Osteoblast (primary cell): ENCODE results near the gene CBFA2T3. TPM values are rescaled to one million over a fixed set of nuclear protein-coding genes. Genes with fewer than 3 reads are reported as not detected.

Source experiments
- DNase-seq: peaks from one replicate; pipeline ENCODE4 v3.0.0; 2011; ENCODE audit warnings: low spot score, mixed read lengths; ENCODE audit not compliant: insufficient read length; ENCODE audit errors: missing footprints
- H2AFZ ChIP-seq: 2 replicates; pipeline ENCODE4 v1.6.0; 2011; ENCODE audit warnings: mild to moderate bottlenecking, low read length
- H3K27ac ChIP-seq: 2 replicates; pipeline ENCODE4 v1.5.1; 2011; ENCODE audit warnings: mild to moderate bottlenecking, low read depth, low read length, moderate library complexity
- H3K27me3 ChIP-seq: 2 replicates; pipeline ENCODE4 v1.6.0; 2012; ENCODE audit warnings: mild to moderate bottlenecking, control low read depth, inconsistent platforms, low read length, moderate library complexity; ENCODE audit not compliant: insufficient read depth
- H3K36me3 ChIP-seq: 2 replicates; pipeline ENCODE4 v1.5.1; 2011; ENCODE audit warnings: mild to moderate bottlenecking, low read length, control low read depth, moderate library complexity; ENCODE audit not compliant: insufficient read depth
- H3K4me1 ChIP-seq: 2 replicates; pipeline ENCODE4 v1.5.1; 2011; ENCODE audit warnings: mild to moderate bottlenecking, low read length, control low read depth, moderate library complexity; ENCODE audit not compliant: insufficient read depth
- H3K4me2 ChIP-seq: 2 replicates; pipeline ENCODE4 v1.6.0; 2011; ENCODE audit warnings: mild to moderate bottlenecking, low read length; ENCODE audit not compliant: insufficient read depth
- H3K4me3 ChIP-seq: fragments of 200-600 bp; sonication (generic); 3 replicates; pipeline ENCODE4 v1.5.1; 2012; ENCODE audit warnings: mild to moderate bottlenecking, low read length, inconsistent platforms; ENCODE audit not compliant: insufficient read depth
- H3K79me2 ChIP-seq: 2 replicates; pipeline ENCODE4 v1.6.0; 2012; ENCODE audit warnings: mild to moderate bottlenecking, low read length, control low read depth, inconsistent platforms; ENCODE audit not compliant: insufficient read depth
- H3K9me3 ChIP-seq: 2 replicates; pipeline ENCODE4 v1.5.1; 2011; ENCODE audit warnings: low read depth, low read length, control low read depth
- H4K20me1 ChIP-seq: 2 replicates; pipeline ENCODE4 v1.6.0; 2012; ENCODE audit warnings: mild to moderate bottlenecking, low read length, control low read depth; ENCODE audit not compliant: insufficient read depth
- CTCF ChIP-seq: IDR thresholded peaks from 2 replicates; pipeline ENCODE4 v1.5.1; 2011; ENCODE audit warnings: mild to moderate bottlenecking, low read depth, low read length, moderate library complexity; ENCODE audit errors: extremely low read depth
- total RNA-seq: library from RNA; depleted of rRNA; stranded (reverse); fragments of >200 nt; gene quantifications from 2 replicates; pipeline ENCODE4 v1.2.3, GENCODE V29; 2012

Gene CBFA2T3
- total RNA-seq, 1 donor = not detected

GRCh38 chr16:88842806-88843205 lies 134.2 kb downstream of the CBFA2T3 start:
- Histone ChIP-seq H3K4me2 (no peak overlapping the region), H3K9me3 (no peaks in the 10 kb centered on the region), H3K27ac (no peak overlapping the region), H3K27me3 (no peaks in the 10 kb centered on the region), H3K4me3 (no peak overlapping the region), H3K79me2 (no peaks in the 10 kb centered on the region), H3K4me1 (peaks cover 6% of the 10 kb centered on the region), H2AFZ (no peak overlapping the region), H4K20me1 (peaks cover 7% of the 10 kb centered on the region), H3K36me3 (peaks cover 13% of the 10 kb centered on the region)
- no peak for TF ChIP-seq CTCF
- no peak for DNase-seq

- H3K36me3 ChIP-seq = peaks cover 13% of the 10 kb centered on the region
- no peak overlapping the region for H3K4me3 ChIP-seq
- H3K9me3 ChIP-seq = no peaks in the 10 kb centered on the region
- no peak for TF ChIP-seq CTCF
- no peak for DNase-seq
- no peak overlapping the region for H3K27ac ChIP-seq
- H3K79me2 ChIP-seq = no peaks in the 10 kb centered on the region
- no peak overlapping the region for H2AFZ ChIP-seq
- peaks cover 3% of the 10 kb centered on the region for H4K20me1 ChIP-seq
- no peaks in the 10 kb centered on the region for H3K27me3 ChIP-seq
- H3K4me1 ChIP-seq = peaks cover 6% of the 10 kb centered on the region
- H3K4me2 ChIP-seq = no peak overlapping the region
These were observed 134.7 kb downstream of the CBFA2T3 start for GRCh38 chr16:88842308-88842756.

GRCh38 chr16:88841521-88842307 lies 135.3 kb downstream of the CBFA2T3 start:
- no peaks in the 10 kb centered on the region for H3K27me3 ChIP-seq
- H3K79me2 ChIP-seq = no peaks in the 10 kb centered on the region
- no peak overlapping the region for H2AFZ ChIP-seq
- peaks cover 6% of the 10 kb centered on the region for H3K4me1 ChIP-seq
- no peak overlapping the region for H3K4me2 ChIP-seq
- H3K9me3 ChIP-seq = no peaks in the 10 kb centered on the region
- DNase-seq = no peak
- H4K20me1 ChIP-seq = peaks cover 3% of the 10 kb centered on the region
- no peak overlapping the region for H3K4me3 ChIP-seq
- H3K36me3 ChIP-seq = peaks cover 13% of the 10 kb centered on the region
- no peak overlapping the region for H3K27ac ChIP-seq
- TF ChIP-seq CTCF = no peak

- peaks cover under 1% of the 10 kb centered on the region for H3K4me1 ChIP-seq
- H3K4me2 ChIP-seq = no peak overlapping the region
- H3K36me3 ChIP-seq = peaks cover 13% of the 10 kb centered on the region
- no peak overlapping the region for H3K27ac ChIP-seq
- H4K20me1 ChIP-seq = peaks cover under 1% of the 10 kb centered on the region
- no peaks in the 10 kb centered on the region for H3K27me3 ChIP-seq
- no peaks in the 10 kb centered on the region for H3K9me3 ChIP-seq
- DNase-seq = no peak
- H3K79me2 ChIP-seq = no peaks in the 10 kb centered on the region
- H2AFZ ChIP-seq = no peak overlapping the region
- no peak for TF ChIP-seq CTCF
- no peak overlapping the region for H3K4me3 ChIP-seq
These were observed 136.3 kb downstream of the CBFA2T3 start for GRCh38 chr16:88840600-88841215.
